ENCODE data around the gene PADI1.

PADI1 gene

GRCh38 chr1:17196496-17197185, 8.3 kb upstream of the PADI1 start:
- DNase-seq (ENCODE audit: low read depth in 2 of 2), result no peak

GRCh38 chr1:17197696-17198095, 7.2 kb upstream of the PADI1 start:
- DNase-seq (ENCODE audit: low read depth in 2 of 2), result no peak

GRCh38 chr1:17198476-17199258, 6.3 kb upstream of the PADI1 start:
- no peak for DNase-seq (ENCODE audit: low read depth in 2 of 2)

GRCh38 chr1:17199267-17200044, 5.5 kb upstream of the PADI1 start:
- DNase-seq (ENCODE audit: low read depth in 2 of 2), result no peak

GRCh38 chr1:17200246-17200645, 4.7 kb upstream of the PADI1 start:
- no peak for DNase-seq (ENCODE audit: low read depth in 2 of 2)

- DNase-seq (ENCODE audit: low read depth in 2 of 2), result no peak
Observed at GRCh38 chr1:17200756-17201155, 4.2 kb upstream of the PADI1 start.

GRCh38 chr1:17201201-17202021, 3.5 kb upstream of the PADI1 start:
- DNase-seq (ENCODE audit: low read depth in 2 of 2), result no peak

- DNase-seq (ENCODE audit: low read depth in 2 of 2), result no peak
Observed at GRCh38 chr1:17205652-17206051, 724 bp downstream of the PADI1 start.

GRCh38 chr1:17206196-17206595, 1.3 kb downstream of the PADI1 start:
- DNase-seq (ENCODE audit: low read depth in 2 of 2), result no peak

- no peak for DNase-seq (ENCODE audit: low read depth in 2 of 2)
Observed at GRCh38 chr1:17207046-17207445, 2.1 kb downstream of the PADI1 start.

- DNase-seq (ENCODE audit: low read depth in 2 of 2), result no peak
Observed at GRCh38 chr1:17207540-17207939, 2.6 kb downstream of the PADI1 start.

GRCh38 chr1:17207966-17208418, 3.1 kb downstream of the PADI1 start:
- peak; percentile 66 to 68 for DNase-seq (ENCODE audit: low read depth in 2 of 2)

- DNase-seq (ENCODE audit: low read depth in 2 of 2), result no peak
Observed at GRCh38 chr1:17208546-17208945, 3.6 kb downstream of the PADI1 start.

- DNase-seq (ENCODE audit: low read depth in 2 of 2), result no peak
Observed at GRCh38 chr1:17209430-17209829, 4.5 kb downstream of the PADI1 start.

GRCh38 chr1:17210176-17210575, 5.2 kb downstream of the PADI1 start:
- no peak for DNase-seq (ENCODE audit: low read depth in 2 of 2)

GRCh38 chr1:17211377-17211776, 6.4 kb downstream of the PADI1 start:
- DNase-seq (ENCODE audit: low read depth in 2 of 2), result no peak

- DNase-seq (ENCODE audit: low read depth in 2 of 2), result no peak
Observed at GRCh38 chr1:17212009-17212408, 7.1 kb downstream of the PADI1 start.

GRCh38 chr1:17212487-17213121, 7.7 kb downstream of the PADI1 start:
- peak; percentile 36 to 59 for DNase-seq (ENCODE audit: low read depth in 2 of 2)

- no peak for DNase-seq (ENCODE audit: low read depth in 2 of 2)
Observed at GRCh38 chr1:17213148-17213781, 8.3 kb downstream of the PADI1 start.

GRCh38 chr1:17213782-17214148, 8.8 kb downstream of the PADI1 start:
- no peak for DNase-seq (ENCODE audit: low read depth in 2 of 2)
